SIG-M5 treated with dmso at 0.1 percent for 504 hours (cell line): ENCODE results near the gene KCNQ1.

Source experiments
- DNase-seq: peaks from one replicate; lab custom pipeline; 2025; ENCODE audit not compliant: unreplicated experiment; lab: John Stamatoyannopoulos, UW

KCNQ1 gene

GRCh38 chr11:2846056-2846455, 401.2 kb downstream of the KCNQ1 start:
- no peak for DNase-seq

- no peak for DNase-seq
These were observed 401.7 kb downstream of the KCNQ1 start for GRCh38 chr11:2846470-2846869.

- DNase-seq = no peak
These were observed 402.8 kb downstream of the KCNQ1 start for GRCh38 chr11:2847561-2847960.

GRCh38 chr11:2848497-2848896, 403.7 kb downstream of the KCNQ1 start:
- no peak for DNase-seq

- no peak for DNase-seq
These were observed 405.4 kb downstream of the KCNQ1 start for GRCh38 chr11:2849994-2850770.

- DNase-seq = no peak
These were observed 408.6 kb downstream of the KCNQ1 start for GRCh38 chr11:2853401-2853800.

- DNase-seq = no peak
These were observed 409.3 kb downstream of the KCNQ1 start for GRCh38 chr11:2853997-2854560.

GRCh38 chr11:2855162-2855561, 410.4 kb downstream of the KCNQ1 start:
- no peak for DNase-seq

GRCh38 chr11:2857276-2857675, 412.5 kb downstream of the KCNQ1 start:
- DNase-seq = no peak

GRCh38 chr11:2857918-2858317, 413.1 kb downstream of the KCNQ1 start:
- no peak for DNase-seq

- no peak for DNase-seq
These were observed 414.3 kb downstream of the KCNQ1 start for GRCh38 chr11:2858995-2859698.

GRCh38 chr11:2859699-2860037, 414.9 kb downstream of the KCNQ1 start:
- no peak for DNase-seq

GRCh38 chr11:2860636-2861035, 415.8 kb downstream of the KCNQ1 start:
- DNase-seq = no peak

- DNase-seq = no peak
These were observed 417.8 kb downstream of the KCNQ1 start for GRCh38 chr11:2862395-2863275.

- no peak for DNase-seq
These were observed 418.4 kb downstream of the KCNQ1 start for GRCh38 chr11:2863276-2863618.

GRCh38 chr11:2864901-2865300, 420.1 kb downstream of the KCNQ1 start:
- no peak for DNase-seq

- no peak for DNase-seq
These were observed 421.2 kb downstream of the KCNQ1 start for GRCh38 chr11:2865922-2866577.

- no peak for DNase-seq
These were observed 422.3 kb downstream of the KCNQ1 start for GRCh38 chr11:2867142-2867541.

GRCh38 chr11:2867722-2868505, 423.1 kb downstream of the KCNQ1 start:
- no peak for DNase-seq

- no peak for DNase-seq
These were observed 423.8 kb downstream of the KCNQ1 start for GRCh38 chr11:2868506-2869133.
